Measurements from ENCODE around the gene HPSE.
"Not testable (repeated sequence)": the region's sequence is repeated elsewhere in the genome, so short reads cannot be mapped to it uniquely, and the experiment has no call there.

The HPSE gene

DNA sequence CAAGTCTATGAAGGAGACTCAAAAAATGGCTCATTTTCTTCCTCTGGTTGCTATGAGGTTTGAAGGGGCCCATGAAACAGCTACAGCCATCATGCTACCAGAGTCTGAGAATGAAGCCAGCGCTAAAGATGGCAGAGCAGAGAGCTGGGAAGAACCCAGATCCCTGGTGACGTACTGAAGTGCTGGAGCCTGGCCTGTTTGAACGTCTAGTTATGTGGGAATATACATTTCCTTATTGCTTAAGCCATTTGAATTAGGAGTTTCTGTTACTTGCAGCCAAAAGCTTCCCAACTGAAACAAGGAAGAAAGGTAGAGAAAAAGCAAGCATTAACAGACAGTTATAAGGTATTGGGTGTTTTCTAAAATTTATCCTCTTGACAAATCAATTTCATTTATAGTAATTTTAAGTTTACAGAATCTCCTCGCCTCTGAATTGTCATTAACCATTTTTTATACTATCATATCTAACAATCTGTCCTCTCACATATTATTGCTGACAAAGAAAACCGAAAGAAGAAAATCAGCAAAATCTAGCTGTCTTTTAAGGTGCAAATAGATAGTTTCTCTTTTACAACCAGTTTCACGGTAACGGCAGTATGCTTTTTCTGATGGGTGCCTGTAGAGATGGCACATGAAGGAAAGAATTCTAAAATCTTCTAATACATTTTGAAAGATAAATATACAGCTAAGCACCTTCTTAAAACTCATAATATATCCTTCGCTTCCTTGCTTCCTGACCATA lies 41.2 kb downstream of the HPSE start:
- no CpG with 5 or more reads among the region's 8 CpGs for WGBS (ENCODE audit: extremely low coverage, insufficient coverage, insufficient read length)
- H2AFZ ChIP-seq (ENCODE audit: insufficient read depth, low read length, poor library complexity): no peak overlapping the region
- H3K4me3 ChIP-seq (ENCODE audit: low read depth, low read length): no peak overlapping the region
- H3K4me1 ChIP-seq (ENCODE audit: control insufficient read depth in 1 of 2, insufficient read depth in 2 of 2, low read length in 2 of 2): no peaks in the 10 kb centered on the region
- no peak overlapping the region for H3K9ac ChIP-seq (ENCODE audit: low read length)
- no peak overlapping the region for H2BK5ac ChIP-seq (ENCODE audit: low read depth, low read length, poor library complexity)
- H2BK12ac ChIP-seq (ENCODE audit: low read length): no peak overlapping the region
- DNase-seq: no peak
- no peaks in the 10 kb centered on the region for H3K36me3 ChIP-seq (ENCODE audit: control insufficient read depth in 1 of 2, insufficient read depth in 2 of 2, low read length in 2 of 2)
- no peaks in the 10 kb centered on the region for H3K79me1 ChIP-seq (ENCODE audit: low read length)
- no peak overlapping the region for H3K4me2 ChIP-seq (ENCODE audit: low read length)
- peaks cover 2% of the 10 kb centered on the region for H3K9me3 ChIP-seq (ENCODE audit: insufficient read depth, low read depth, low read length)
- H3K14ac ChIP-seq (ENCODE audit: low read length): no peak overlapping the region
- H4K91ac ChIP-seq (ENCODE audit: low read depth, low read length): no peak overlapping the region
- no peak overlapping the region for H3K18ac ChIP-seq (ENCODE audit: low read length)
- no peak overlapping the region for H3K23ac ChIP-seq (ENCODE audit: low read length)
- H4K8ac ChIP-seq (ENCODE audit: low read depth, low read length): no peak overlapping the region
- no peak overlapping the region for H3K27ac ChIP-seq (ENCODE audit: low read depth, low read length)
- H2BK120ac ChIP-seq (ENCODE audit: insufficient read depth, low read length, poor library complexity): no peak overlapping the region
- H3K27me3 ChIP-seq (ENCODE audit: insufficient read depth, low read length): no peaks in the 10 kb centered on the region
- H2AK5ac ChIP-seq (ENCODE audit: low read length): no peak overlapping the region
- H4K12ac ChIP-seq (ENCODE audit: low read depth, low read length): no peak overlapping the region
- H3K79me2 ChIP-seq (ENCODE audit: control insufficient read depth, insufficient read depth, low read length, poor library complexity): no peaks in the 10 kb centered on the region
- no peak overlapping the region for H3K4ac ChIP-seq (ENCODE audit: low read depth, low read length)

GRCh38 chr4:83290059-83290774 lies 44.4 kb downstream of the HPSE start:
- not testable (repeated sequence) for H3K4me3 ChIP-seq (ENCODE audit: low read depth, low read length); H3K79me1 ChIP-seq (ENCODE audit: low read length); H2BK12ac ChIP-seq (ENCODE audit: low read length); H3K79me2 ChIP-seq (ENCODE audit: control insufficient read depth, insufficient read depth, low read length, poor library complexity); H3K9me3 ChIP-seq (ENCODE audit: insufficient read depth, low read depth, low read length); H4K8ac ChIP-seq (ENCODE audit: low read depth, low read length); H3K18ac ChIP-seq (ENCODE audit: low read length); H3K23ac ChIP-seq (ENCODE audit: low read length); H3K4me2 ChIP-seq (ENCODE audit: low read length); H3K4ac ChIP-seq (ENCODE audit: low read depth, low read length); H3K14ac ChIP-seq (ENCODE audit: low read length); H4K91ac ChIP-seq (ENCODE audit: low read depth, low read length); H3K36me3 ChIP-seq (ENCODE audit: control insufficient read depth in 1 of 2, insufficient read depth in 2 of 2, low read length in 2 of 2); H4K12ac ChIP-seq (ENCODE audit: low read depth, low read length); H3K9ac ChIP-seq (ENCODE audit: low read length); H2AFZ ChIP-seq (ENCODE audit: insufficient read depth, low read length, poor library complexity); H2BK5ac ChIP-seq (ENCODE audit: low read depth, low read length, poor library complexity); H2BK120ac ChIP-seq (ENCODE audit: insufficient read depth, low read length, poor library complexity); H3K27ac ChIP-seq (ENCODE audit: low read depth, low read length); H2AK5ac ChIP-seq (ENCODE audit: low read length); DNase-seq; H3K27me3 ChIP-seq (ENCODE audit: insufficient read depth, low read length); H3K4me1 ChIP-seq (ENCODE audit: control insufficient read depth in 1 of 2, insufficient read depth in 2 of 2, low read length in 2 of 2)
- no CpG with 5 or more reads among the region's 3 CpGs for WGBS (ENCODE audit: extremely low coverage, insufficient coverage, insufficient read length)

DNA sequence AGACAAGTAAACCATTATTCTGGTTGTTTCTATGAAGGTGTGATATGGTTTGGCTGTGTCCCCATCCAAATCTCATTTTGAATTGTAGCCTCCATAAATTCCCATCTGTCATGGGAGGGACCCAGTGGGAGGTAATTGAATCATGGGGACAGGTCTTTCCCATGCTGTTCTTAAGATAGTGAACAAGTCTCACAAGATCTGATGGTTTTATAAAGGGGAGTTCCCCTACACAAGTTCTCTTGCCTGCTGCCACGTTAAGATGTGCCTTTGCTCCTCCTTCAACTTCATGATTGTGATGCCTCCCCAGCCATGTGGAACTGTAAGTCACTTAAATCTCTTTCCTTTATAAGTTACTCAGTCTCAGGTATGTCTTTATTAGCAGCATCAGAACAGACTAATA lies 46.3 kb downstream of the HPSE start:
- H2AFZ ChIP-seq (ENCODE audit: insufficient read depth, low read length, poor library complexity); DNase-seq: not testable (repeated sequence)

DNA sequence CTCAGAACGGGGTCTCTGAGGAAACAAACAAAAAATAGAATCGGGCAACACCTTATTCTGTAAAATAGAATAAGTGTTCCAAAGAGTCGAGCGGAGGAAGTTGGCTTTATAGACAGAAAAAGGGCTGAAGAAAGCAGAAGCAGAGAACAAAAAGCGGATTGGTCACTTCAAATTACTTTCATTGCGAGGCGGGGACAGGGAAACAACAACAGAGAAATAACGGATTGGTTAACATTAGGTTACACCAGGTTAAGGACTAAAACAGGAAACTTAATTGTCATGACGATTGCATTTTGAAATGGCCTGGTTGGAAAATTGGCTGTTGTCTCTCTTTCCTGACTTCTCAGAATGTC lies 49.6 kb downstream of the HPSE start:
- H3K23ac ChIP-seq (ENCODE audit: low read length): no peak overlapping the region
- no peak overlapping the region for H3K27ac ChIP-seq (ENCODE audit: low read depth, low read length)
- peaks cover 2% of the 10 kb centered on the region for H3K79me2 ChIP-seq (ENCODE audit: control insufficient read depth, insufficient read depth, low read length, poor library complexity)
- H3K4ac ChIP-seq (ENCODE audit: low read depth, low read length): no peak overlapping the region
- H2AK5ac ChIP-seq (ENCODE audit: low read length): no peak overlapping the region
- H2BK120ac ChIP-seq (ENCODE audit: insufficient read depth, low read length, poor library complexity): no peak overlapping the region
- H2AFZ ChIP-seq (ENCODE audit: insufficient read depth, low read length, poor library complexity): no peak overlapping the region
- WGBS (ENCODE audit: extremely low coverage, insufficient coverage, insufficient read length): no CpG with 5 or more reads among the region's 9 CpGs
- H2BK5ac ChIP-seq (ENCODE audit: low read depth, low read length, poor library complexity): no peak overlapping the region
- peak overlapping the region; percentile 86 for H3K4me2 ChIP-seq (ENCODE audit: low read length)
- H2BK12ac ChIP-seq (ENCODE audit: low read length): no peak overlapping the region
- no peak overlapping the region for H3K18ac ChIP-seq (ENCODE audit: low read length)
- H3K27me3 ChIP-seq (ENCODE audit: insufficient read depth, low read length): no peaks in the 10 kb centered on the region
- no peaks in the 10 kb centered on the region for H3K36me3 ChIP-seq (ENCODE audit: control insufficient read depth in 1 of 2, insufficient read depth in 2 of 2, low read length in 2 of 2)
- H3K14ac ChIP-seq (ENCODE audit: low read length): no peak overlapping the region
- no peak overlapping the region for H4K8ac ChIP-seq (ENCODE audit: low read depth, low read length)
- no peaks in the 10 kb centered on the region for H3K9me3 ChIP-seq (ENCODE audit: insufficient read depth, low read depth, low read length)
- H3K79me1 ChIP-seq (ENCODE audit: low read length): peaks cover 6% of the 10 kb centered on the region
- H3K4me3 ChIP-seq (ENCODE audit: low read depth, low read length): no peak overlapping the region
- H3K9ac ChIP-seq (ENCODE audit: low read length): peak overlapping the region; percentile 64
- H4K12ac ChIP-seq (ENCODE audit: low read depth, low read length): no peak overlapping the region
- H3K4me1 ChIP-seq (ENCODE audit: control insufficient read depth in 1 of 2, insufficient read depth in 2 of 2, low read length in 2 of 2): peaks cover 3 to 6% of the 10 kb centered on the region in 2 experiments
- no peak overlapping the region for H4K91ac ChIP-seq (ENCODE audit: low read depth, low read length)
- peak; percentile 32 to 60 for DNase-seq

More for the DNA sequence above, 46.3 kb downstream of the HPSE start:
- not testable (repeated sequence) for H3K79me2 ChIP-seq (ENCODE audit: control insufficient read depth, insufficient read depth, low read length, poor library complexity); H3K4me1 ChIP-seq (ENCODE audit: control insufficient read depth in 1 of 2, insufficient read depth in 2 of 2, low read length in 2 of 2); H3K9me3 ChIP-seq (ENCODE audit: insufficient read depth, low read depth, low read length); H3K18ac ChIP-seq (ENCODE audit: low read length); H3K23ac ChIP-seq (ENCODE audit: low read length); H4K91ac ChIP-seq (ENCODE audit: low read depth, low read length); H3K4me2 ChIP-seq (ENCODE audit: low read length); H3K36me3 ChIP-seq (ENCODE audit: control insufficient read depth in 1 of 2, insufficient read depth in 2 of 2, low read length in 2 of 2); H4K12ac ChIP-seq (ENCODE audit: low read depth, low read length); H3K9ac ChIP-seq (ENCODE audit: low read length); H3K4me3 ChIP-seq (ENCODE audit: low read depth, low read length); H4K8ac ChIP-seq (ENCODE audit: low read depth, low read length); H3K14ac ChIP-seq (ENCODE audit: low read length); H2BK12ac ChIP-seq (ENCODE audit: low read length); H2BK120ac ChIP-seq (ENCODE audit: insufficient read depth, low read length, poor library complexity); H3K79me1 ChIP-seq (ENCODE audit: low read length); H2AK5ac ChIP-seq (ENCODE audit: low read length); H2BK5ac ChIP-seq (ENCODE audit: low read depth, low read length, poor library complexity); H3K4ac ChIP-seq (ENCODE audit: low read depth, low read length); H3K27me3 ChIP-seq (ENCODE audit: insufficient read depth, low read length); H3K27ac ChIP-seq (ENCODE audit: low read depth, low read length)
- no CpG with 5 or more reads among the region's 1 CpG for WGBS (ENCODE audit: extremely low coverage, insufficient coverage, insufficient read length)

Measured in trophoblast cell (in vitro differentiated cells and primary cell).